CD4-positive, alpha-beta T cell treated with Interleukin-4 for 1 hour (primary cell): ENCODE results near the gene CD209.

ENCODE experiments used
- DNase-seq, 2 donors: peaks; one replicate each; pipeline ENCODE4 v3.0.0-alpha.2; 2020 to 2022

The CD209 gene

GRCh38 chr19:7704280-7705060 lies 42.9 kb downstream of the CD209 start:
- DNase-seq, result no peak

GRCh38 chr19:7703332-7703731 lies 44.0 kb downstream of the CD209 start:
- no peak for DNase-seq

GRCh38 chr19:7701654-7702457 lies 45.5 kb downstream of the CD209 start, which contains the start of gene FCER2:
TSS of gene FCER2 (minus strand) at chr19:7702131. CDS start at chr19:7699760, 2,371 bp downstream.
- DNase-seq, result peak in 1 of 2 donors; percentile 77

DNA sequence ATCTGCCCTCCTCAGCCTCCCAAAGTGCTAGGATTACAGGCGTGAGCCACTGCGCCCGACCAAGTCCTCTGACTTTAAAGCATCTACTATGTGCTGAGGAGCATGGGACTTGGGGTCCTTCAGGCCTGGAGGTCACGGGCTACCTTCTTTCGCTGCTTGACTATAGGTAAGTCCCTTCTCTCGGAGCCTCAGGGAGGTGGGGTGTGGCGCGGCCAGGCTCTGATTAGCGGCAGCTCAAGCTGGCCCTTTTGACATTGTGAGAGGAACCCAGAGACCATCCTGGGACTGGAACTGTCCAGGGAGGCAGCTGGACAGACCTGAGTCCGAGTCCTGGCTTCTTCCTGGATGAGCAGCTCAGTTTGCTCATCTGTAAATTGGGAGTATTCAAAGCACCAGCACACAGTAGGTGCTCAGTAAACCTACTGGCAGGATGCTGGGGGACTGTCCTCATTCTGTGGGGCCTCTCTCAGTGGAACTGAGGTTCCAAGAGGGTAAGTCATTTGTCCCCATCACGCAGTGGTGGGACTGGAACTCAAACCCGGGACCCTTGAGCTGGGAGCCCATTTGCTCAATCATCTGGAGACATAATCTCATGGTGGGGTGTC lies 46.2 kb downstream of the CD209 start:
- no peak for DNase-seq

DNA sequence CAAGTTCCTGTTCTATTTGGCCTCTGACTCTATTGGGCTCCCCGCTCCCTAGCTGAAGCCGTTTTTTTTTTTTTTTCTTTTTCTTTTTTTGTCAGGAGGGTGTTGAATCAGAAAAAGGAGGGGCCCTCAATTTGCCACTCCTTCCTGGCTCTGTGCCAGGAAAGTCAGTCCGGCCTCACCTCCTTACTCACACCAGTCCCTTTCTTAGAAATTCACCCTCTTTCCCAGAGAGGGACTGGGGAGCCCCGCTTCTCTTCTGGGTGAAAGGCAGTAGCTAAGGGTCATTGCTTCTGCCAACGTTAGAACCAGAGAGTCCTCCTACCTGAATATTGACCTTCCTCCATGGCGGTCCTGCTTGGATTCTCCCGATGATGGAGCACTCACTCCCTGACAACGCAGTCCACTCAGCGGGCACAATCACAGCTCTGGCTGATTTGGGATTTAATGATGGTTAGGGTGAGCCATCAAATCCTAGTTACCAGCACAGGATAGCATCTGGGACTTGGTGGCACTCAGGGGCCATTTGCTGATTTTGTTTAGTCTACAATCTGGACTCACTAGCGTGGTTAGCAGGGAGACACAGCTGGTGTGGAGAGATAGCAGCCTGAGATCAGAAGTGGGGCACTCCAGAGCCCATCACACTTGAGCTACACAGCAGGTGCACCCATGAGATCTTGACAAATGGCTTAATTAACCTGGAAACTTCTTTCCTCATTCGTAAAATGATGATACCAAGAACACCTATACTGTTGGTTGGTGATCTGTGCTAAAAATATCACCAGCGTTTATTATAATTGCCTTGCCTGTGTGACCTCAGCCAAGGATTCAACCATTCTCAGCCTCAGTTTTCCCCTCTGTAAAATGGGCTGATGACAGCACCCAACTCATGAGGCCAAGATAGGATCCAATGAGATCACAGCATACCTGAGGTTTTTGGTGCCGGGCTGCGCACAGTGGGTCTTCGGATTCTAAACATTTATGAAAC lies 47.6 kb downstream of the CD209 start:
- DNase-seq, result peak in 1 of 2 donors; percentile 49

DNA sequence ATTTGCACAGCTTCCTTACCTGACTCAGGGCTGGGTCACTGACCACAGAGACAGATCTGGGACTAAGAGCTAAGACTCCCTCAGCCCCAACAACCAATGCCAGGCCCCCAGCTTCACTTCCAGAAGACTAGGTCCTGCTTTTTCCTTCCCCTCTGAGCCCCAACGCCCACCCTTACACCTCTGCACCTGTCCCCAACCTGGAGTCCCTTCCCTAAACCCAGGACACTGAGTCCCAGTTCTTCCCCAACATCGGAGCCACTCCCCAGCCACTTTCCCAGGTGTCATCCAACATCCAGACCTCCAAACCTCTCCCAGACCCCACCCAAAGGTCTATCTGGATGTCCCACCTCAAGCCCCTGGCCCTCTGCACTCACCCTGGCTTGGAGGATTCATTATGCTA lies 48.3 kb downstream of the CD209 start:
- DNase-seq, result no peak

DNA sequence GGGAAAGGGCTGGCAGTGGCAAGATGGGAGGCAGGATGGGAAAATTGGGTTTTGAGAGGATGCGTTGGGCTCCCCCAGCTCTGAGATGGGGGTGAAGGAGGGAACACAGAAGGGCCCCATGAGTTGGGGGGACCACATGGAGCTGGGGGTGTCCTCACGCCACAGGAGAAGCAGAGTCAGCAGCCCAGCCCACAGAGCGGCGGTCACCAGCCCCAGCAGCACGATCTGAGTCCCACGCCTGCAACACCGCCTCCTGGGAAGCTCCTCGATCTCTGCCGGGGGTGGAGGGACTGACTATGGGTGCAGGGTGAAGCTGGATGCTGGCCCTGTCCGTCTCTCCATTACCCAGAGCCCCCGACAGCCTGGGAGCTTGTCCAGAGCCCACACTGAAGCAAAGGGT lies 48.8 kb downstream of the CD209 start:
- DNase-seq, result no peak

DNA sequence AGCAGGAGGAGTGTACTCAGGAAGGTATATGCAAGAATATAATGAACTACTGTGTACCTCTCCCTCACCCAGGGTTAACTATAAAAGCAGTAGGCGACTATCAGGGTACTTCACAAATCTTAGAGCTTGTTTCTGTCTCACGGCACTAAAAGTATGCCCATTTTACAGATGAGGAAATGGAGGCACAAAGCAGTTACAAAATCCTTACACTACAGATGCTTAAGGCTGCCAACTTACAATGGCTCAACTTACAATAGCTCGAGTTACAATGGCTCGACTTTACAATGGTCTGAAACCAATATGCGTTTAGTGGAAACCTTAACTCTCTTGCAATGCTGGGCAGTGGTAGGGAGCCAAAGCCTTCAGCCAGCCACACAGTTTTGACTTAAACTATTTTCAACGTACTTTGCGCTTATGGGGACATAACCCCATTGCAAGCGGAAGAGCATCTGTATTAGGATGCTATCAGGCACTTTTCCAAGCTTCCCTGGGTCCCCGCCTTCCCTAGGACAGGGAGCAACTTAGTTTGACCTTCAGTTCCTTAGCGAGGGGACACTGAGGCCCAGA lies 49.5 kb downstream of the CD209 start:
- DNase-seq, result no peak

DNA sequence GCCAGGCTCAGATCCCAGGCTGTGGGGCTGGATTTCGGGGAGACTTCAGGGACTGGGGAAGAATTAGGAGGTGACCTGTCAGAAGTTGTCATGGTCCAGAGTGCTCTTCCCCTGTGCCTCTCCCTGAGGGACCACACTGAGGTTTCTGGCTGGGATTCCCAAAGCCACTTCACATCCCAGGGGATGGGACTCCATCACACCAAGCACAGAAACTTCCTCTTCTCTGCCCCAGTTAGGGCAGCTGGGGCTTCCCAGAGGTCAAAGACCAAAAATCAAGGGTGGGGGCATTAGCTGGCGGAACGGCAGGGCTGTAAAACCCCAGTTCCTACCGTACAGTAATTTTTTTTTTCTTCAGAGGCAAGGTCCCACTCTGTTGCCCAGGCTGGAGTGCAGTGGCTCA lies 52.8 kb downstream of the CD209 start:
- no peak for DNase-seq

DNA sequence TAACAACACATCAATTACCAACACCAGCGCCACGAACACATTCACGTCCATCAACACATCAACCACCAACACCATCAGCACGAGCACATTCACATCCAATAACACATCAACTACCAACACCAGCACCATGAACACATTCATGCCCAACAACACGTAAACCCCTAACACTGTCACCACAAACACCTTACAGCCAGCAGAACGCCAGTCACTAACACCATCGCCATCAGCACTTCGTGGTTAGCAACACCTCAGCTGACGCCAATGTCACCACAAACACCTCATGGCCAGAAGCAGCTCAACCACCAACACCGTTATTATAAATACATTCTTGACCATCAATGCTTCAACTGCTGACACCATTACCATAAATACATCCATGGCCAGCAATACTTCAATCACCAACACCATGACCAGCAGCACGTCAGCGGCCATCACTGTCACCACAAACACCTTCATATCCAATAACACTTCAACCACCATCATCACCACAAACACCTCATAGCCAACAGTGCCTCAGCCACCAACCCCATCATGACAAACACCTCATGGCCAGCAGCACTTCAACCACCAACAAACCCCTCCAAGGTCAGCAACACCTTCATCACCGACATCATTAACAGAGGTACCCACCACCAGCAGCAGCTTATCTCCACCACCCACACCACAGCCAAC lies 54.8 kb downstream of the CD209 start:
- DNase-seq, result peak; percentile 48 to 61

DNA sequence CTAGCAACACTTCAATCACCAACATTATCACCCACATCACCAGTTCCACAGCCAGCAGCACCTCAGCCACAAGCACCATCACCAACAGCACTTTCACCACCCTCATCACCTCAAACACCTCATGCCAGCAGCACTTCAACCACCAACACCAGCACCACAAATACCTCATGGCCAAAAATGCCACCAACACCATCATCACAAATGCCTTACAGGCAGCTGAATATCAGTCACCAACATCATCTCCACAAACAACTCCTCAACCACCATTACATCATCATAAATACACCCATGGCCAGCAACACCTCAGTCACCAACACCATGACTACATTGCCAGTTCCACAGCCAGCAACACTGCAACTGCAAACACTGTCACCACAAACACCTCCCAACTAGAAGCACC lies 55.8 kb downstream of the CD209 start:
- peak; percentile 39 to 49 for DNase-seq

- DNase-seq, result peak; percentile 44 to 49
Measured at GRCh38 chr19:7690779-7691258, 56.5 kb downstream of the CD209 start.
